HTERT RPE-1 (cell line): ENCODE measurements around the gene PCBP3.
"Not testable (repeated sequence)": the region's sequence is repeated elsewhere in the genome, so short reads cannot be mapped to it uniquely, and the experiment has no call there.

Experiments used
- in situ Hi-C: fragments of 300-500 bp; cut with MboI; formaldehyde crosslinking; loops from 4 replicates; pipeline ENCODE4 v1.14.3; 2020; ENCODE audit warnings: low sequenced_read_pairs

PCBP3 gene

GRCh38 chr21:45669382-45669781 is 25.9 kb downstream of the PCBP3 start:
- in situ Hi-C loops, result no loop called here

GRCh38 chr21:45670731-45671130 is 27.2 kb downstream of the PCBP3 start:
- in situ Hi-C loops, result no loop called here

GRCh38 chr21:45678790-45679189 is 35.3 kb downstream of the PCBP3 start:
- in situ Hi-C loops, result not testable (repeated sequence)

- in situ Hi-C loops, result no loop called here
Observed at GRCh38 chr21:45680215-45680614, 36.7 kb downstream of the PCBP3 start.

- in situ Hi-C loops, result no loop called here
Observed at GRCh38 chr21:45695086-45695485, 51.6 kb downstream of the PCBP3 start.

GRCh38 chr21:45698493-45699184 is 55.1 kb downstream of the PCBP3 start:
- in situ Hi-C loops, result no loop called here

- in situ Hi-C loops, result no loop called here
Observed at GRCh38 chr21:45699251-45699942, 55.9 kb downstream of the PCBP3 start.

- in situ Hi-C loops, result no loop called here
Observed at GRCh38 chr21:45699966-45700365, 56.4 kb downstream of the PCBP3 start.

GRCh38 chr21:45700461-45700860 is 56.9 kb downstream of the PCBP3 start:
- in situ Hi-C loops, result no loop called here

GRCh38 chr21:45704311-45705108 is 61.0 kb downstream of the PCBP3 start:
- in situ Hi-C loops, result no loop called here

GRCh38 chr21:45706299-45706698 is 62.8 kb downstream of the PCBP3 start:
- in situ Hi-C loops, result no loop called here

GRCh38 chr21:45709173-45709572 is 65.6 kb downstream of the PCBP3 start:
- in situ Hi-C loops, result no loop called here

- in situ Hi-C loops, result no loop called here
Observed at GRCh38 chr21:45709696-45710268, 66.3 kb downstream of the PCBP3 start.

GRCh38 chr21:45710306-45710705 is 66.8 kb downstream of the PCBP3 start:
- in situ Hi-C loops, result not testable (repeated sequence)

- in situ Hi-C loops, result no loop called here
Observed at GRCh38 chr21:45713613-45714012, 70.1 kb downstream of the PCBP3 start.

GRCh38 chr21:45715441-45715840 is 71.9 kb downstream of the PCBP3 start:
- in situ Hi-C loops, result no loop called here

GRCh38 chr21:45718413-45718812 is 74.9 kb downstream of the PCBP3 start:
- in situ Hi-C loops, result no loop called here

- in situ Hi-C loops, result no loop called here
Observed at GRCh38 chr21:45719177-45719802, 75.8 kb downstream of the PCBP3 start.

- in situ Hi-C loops, result not testable (repeated sequence)
Observed at GRCh38 chr21:45720204-45720603, 76.7 kb downstream of the PCBP3 start.

GRCh38 chr21:45721671-45722070 is 78.1 kb downstream of the PCBP3 start:
- in situ Hi-C loops, result no loop called here
